Activated CD8-positive, alpha-beta memory T cell treated with anti-CD3 and anti-CD28 coated beads, Interleukin-2, amount 50 U/mL, for 24 hours (primary cell): ENCODE data around the gene PATL1.
"Not testable (repeated sequence)": the region's sequence is repeated elsewhere in the genome, so short reads cannot be mapped to it uniquely, and the experiment has no call there.

Source experiments
- DNase-seq: peaks from one replicate; pipeline ENCODE4 v3.0.0-alpha.2; 2020; ENCODE audit errors: extremely low read depth

PATL1 gene, protein sequence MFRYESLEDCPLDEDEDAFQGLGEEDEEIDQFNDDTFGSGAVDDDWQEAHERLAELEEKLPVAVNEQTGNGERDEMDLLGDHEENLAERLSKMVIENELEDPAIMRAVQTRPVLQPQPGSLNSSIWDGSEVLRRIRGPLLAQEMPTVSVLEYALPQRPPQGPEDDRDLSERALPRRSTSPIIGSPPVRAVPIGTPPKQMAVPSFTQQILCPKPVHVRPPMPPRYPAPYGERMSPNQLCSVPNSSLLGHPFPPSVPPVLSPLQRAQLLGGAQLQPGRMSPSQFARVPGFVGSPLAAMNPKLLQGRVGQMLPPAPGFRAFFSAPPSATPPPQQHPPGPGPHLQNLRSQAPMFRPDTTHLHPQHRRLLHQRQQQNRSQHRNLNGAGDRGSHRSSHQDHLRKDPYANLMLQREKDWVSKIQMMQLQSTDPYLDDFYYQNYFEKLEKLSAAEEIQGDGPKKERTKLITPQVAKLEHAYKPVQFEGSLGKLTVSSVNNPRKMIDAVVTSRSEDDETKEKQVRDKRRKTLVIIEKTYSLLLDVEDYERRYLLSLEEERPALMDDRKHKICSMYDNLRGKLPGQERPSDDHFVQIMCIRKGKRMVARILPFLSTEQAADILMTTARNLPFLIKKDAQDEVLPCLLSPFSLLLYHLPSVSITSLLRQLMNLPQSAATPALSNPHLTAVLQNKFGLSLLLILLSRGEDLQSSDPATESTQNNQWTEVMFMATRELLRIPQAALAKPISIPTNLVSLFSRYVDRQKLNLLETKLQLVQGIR

DNA sequence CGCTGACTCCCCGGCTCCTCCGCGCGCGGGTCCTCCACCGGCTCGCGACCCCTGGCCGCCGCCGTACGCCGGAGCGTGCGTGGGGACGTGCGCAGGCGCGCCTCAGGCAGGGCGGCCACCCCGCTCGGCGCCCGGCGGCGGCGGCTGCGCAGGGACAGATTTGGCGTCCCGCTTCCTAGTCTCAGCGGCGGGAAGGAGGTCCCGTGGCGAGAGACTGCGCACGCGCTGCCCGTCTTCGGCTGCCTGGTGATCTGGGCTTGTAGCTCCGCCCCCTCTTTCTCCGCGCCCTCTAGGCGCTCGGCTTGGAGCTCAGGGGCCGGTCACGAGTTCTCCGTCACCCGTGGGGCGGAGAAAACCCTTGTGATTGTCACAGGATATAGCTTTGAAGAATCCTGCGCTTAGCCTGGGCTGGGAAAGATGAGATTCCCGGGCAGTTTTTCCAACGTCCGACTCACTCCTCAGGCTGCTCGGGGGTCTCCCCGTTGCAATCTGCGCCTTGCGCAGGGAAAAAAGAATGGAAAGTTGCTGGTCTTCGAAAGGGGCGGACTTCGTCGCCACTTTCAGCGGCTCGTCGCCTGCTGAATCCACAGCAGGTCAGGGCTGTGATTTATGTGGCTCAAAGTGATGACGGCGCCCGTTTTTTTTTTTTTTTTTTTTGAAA, at the start of gene PATL1:
Gene PATL1, minus strand, starts transcription at position 88 of the 661 bp plus-strand sequence. CDS start 142 bp downstream, outside the sequence.
- peak; percentile 98 for DNase-seq

DNA sequence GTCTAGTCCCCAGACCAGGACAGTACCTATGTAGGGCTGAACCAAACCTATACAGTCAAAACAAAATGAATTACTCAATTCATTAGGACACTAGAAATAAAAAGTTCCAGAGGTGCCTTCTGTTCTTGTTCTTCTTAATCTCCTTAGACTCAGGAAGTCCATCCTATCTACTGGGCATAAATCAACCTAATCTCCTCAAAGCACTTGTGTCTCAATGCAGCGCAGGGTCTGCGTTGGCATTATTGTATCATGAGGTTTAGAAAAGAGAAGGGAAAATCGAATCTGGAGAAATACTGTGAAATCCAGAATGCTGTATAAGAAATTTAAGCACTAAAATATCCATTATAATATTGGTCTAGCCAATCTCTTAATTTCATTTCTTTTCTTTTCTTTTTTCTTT, 47.2 kb upstream of the PATL1 start:
- no peak for DNase-seq

DNA sequence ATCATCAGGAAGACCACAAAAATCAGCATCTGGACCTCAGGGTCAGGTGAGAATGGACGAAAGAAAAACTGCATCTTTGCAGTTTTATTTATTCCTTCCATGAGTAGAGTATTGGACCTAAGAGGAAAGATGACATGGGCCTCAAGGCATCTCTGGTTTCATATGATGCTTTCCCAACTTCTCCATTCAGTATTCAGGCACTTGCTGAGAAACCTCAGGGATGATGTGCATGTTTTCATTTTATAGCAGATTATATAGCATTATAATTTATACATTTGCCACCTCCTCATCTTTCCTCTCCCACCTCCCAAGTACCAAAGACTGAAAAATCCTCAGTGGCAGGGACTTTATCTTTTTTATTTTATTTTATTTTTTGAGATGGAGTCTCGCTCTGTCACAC, 44.9 kb upstream of the PATL1 start, which contains the start of gene OR10V1:
Gene OR10V1, minus strand, starts transcription at position 101 of the 400 bp plus-strand sequence. Its CDS starts 0 bp downstream, at position 101.
- no peak for DNase-seq

DNA sequence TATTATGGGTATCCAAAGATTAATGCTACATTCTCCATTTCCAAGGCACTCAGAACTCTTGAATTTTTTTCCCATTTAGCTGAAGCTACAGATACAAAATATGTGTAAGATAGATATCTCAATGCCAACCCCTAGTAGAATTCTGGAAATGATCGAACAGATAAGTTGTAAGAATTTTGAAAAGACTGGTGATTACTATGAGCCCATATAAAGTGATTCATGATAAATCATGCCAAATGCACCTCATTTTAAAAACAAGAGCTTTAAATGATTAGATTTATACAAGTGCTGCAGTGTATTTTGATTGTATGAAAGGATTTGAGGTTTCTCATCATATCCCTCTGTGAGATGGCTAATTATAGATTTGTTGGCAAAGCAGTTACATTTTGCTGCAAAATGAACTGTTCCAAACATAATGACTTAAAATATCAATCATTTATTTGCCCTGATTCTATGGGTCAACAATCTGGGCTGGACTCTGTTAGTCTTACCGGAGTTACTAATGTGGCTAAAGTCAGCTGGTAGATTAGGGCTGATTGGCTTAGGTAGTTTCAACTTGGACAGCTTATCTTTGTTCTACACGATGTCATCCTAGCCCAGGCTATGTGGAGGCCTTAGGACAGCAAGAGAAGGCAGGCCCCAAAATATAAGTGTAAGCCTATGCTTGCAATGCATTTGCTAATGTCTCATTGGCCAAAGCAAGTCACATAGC, 41.5 kb upstream of the PATL1 start:
- no peak for DNase-seq

DNA sequence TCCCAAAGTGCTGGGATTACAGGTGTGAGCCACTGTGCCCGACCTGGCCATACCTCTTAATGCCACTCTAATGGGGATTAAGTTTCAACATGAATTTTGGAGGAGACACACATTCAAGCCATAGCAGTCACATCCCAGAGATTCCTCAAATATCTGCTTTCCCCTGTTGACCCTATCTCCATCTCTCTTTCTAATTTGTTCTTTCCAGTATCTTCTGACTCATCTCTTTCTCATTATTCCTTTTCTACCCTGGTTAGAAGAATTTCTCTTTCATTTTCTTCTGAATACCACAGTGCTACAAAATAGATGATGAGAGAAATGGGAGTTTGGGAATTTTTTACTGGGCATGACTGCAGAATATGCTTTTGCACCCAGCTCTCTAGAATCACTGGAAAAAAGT, 39.7 kb upstream of the PATL1 start:
- DNase-seq = no peak

DNA sequence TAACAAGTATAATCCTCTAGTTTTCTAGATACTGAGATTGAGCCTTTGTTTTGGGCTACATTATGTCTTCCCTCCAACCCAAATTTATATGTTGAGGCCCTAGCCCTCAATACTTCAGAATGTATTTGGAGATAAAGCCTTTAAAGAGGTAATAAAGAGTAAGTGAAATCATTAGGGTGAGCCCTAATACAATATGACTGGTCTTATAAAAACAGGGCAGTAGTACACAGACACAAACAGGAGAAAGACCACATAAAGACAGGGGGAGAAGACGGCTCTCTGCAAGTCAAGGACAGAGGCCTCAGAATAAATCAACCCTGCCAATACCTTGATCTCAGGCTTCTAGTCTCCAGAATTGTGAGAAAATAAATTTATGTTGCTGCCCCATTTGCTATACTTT, 38.5 kb upstream of the PATL1 start:
- DNase-seq = no peak

DNA sequence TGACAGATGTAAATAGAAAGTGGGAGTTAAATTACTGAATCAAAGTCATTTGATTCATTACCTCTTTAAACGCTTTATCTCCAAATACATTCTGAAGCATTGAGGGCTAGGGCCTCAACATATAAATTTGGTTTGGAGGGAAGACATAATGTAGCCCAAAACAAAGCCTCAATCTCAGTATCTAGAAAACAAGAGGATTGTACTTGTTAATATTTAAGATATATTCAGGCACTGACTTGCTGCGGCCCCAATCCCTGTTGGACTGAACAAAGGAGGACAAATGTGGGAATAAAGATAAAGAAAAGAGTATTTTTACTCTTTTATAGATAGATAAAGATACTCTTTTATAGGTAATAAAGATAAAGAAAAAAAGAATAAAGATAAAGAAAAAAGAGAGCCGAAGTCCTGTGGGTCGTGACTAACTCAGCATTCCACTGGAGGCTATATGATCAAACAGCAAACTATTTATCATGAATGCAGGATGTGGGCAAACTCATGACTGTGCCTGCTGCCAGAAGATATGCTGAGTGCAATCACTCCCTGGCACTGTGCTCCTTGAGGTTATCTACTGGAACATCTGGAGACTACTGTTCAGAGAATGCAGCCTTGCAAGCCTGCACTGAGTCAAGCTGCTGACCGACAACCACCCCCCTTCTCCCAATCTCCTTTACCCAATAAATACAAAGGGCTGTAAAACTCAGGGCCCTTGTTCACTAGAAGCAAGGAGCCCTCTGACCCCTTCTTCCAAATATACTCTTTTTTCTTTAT, 37.9 kb upstream of the PATL1 start:
- no peak for DNase-seq

DNA sequence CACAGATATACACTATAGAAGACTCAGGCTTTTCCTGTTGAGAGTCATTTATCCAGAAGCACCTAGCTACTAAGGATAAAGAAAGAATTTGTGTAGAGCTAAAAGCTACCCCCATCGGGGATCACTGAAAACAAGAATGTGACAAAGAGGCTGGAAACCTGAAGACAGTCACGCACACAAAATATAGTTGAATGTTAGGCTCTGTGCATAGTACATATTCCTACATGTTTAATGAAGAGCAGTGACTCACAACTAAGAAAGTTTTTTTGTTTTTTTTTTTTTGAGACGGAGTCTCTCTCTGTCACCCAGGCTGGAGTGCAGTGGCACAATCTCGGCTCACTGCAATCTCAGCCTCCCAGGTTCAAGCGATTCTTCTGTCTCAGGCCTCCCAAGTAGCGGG, 36.5 kb upstream of the PATL1 start:
- no peak for DNase-seq

DNA sequence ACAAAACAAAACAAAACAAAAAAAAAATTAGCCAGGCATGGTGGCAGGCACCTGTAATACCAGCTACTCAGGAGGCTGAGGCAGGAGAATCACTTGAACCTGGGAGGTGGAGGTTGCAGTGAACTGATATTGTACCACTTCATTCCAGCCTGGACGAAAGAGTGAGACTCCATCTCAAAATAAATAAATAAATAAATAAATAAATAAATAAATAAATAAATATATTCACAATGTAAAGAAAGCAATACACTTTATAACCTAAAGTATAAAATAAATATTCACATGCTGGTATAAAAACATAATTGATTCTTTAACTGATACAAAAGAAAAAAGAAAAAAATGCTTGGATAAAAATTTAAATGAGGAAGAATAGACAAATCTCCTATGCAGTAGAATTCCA, 34.7 kb upstream of the PATL1 start:
- DNase-seq = not testable (repeated sequence)

DNA sequence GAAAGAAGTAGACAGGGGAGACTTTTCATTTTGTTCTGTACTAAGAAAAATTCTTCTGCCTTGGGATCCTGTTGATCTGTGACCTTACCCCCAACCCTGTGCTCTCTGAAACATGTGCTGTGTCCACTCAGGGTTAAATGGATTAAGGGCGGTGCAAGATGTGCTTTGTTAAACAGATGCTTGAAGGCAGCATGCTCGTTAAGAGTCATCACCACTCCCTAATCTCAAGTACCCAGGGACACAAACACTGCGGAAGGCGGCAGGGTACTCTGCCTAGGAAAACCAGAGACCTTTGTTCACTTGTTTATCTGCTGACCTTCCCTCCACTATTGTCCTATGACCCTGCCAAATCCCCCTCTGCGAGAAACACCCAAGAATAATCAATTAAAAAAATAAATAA, 31.3 kb upstream of the PATL1 start:
- DNase-seq = not testable (repeated sequence)

DNA sequence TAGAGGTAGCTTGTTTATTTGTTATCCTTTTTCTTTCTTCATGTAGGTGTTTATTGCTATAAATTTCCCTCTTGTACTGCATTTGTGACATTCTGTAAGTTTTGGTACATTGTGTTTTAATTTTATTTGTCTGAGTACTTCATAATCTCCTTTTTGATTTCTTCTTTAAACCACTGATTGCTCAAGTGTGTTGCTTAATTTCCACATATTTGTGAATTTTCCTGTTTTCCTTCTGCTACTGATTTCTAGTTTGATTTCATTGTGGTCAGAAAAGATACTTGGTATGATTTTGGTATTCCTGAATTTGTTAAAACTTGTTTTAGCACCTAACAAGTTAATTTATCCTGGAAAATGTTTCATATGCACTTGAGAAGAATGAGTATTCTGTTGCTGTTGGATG, 29.7 kb upstream of the PATL1 start:
- no peak for DNase-seq

DNA sequence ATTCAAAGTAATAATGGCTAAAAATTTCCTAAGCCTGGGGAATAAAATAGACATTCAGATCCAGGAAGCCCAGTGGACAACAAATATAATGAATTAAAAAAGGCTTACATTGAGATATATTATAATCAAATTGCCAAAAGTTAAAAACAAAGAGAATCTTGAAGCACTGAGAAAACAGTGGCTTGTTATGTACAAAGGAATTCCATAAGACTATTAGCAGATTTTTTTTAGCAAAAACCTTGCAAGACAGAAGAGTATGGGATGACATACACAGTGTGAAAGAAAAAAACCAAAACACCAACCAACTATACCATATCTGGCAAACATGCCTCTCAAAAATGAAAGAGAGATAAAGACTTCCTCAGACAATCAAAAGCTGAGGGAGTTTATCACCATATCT, 24.1 kb upstream of the PATL1 start:
- no peak for DNase-seq

DNA sequence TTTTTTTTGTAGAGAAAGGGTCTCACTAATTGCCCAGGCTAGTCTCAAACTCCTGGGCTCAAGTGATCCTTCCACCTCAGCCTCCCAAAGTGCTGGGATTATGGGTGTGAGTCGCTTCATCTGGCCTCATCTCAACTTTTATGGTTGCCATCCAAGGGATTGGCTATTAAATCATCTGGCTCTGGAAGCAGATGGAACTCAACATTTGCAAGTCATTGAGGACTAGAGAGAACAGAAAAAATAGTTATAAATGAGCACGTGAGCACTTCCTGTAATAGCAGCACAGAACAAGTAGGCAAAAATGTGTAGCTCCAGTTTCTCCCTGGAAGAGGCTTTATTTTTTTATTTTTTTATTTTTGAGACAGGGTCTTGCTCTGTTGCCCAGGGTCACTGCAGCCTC, 22.3 kb upstream of the PATL1 start:
- no peak for DNase-seq

DNA sequence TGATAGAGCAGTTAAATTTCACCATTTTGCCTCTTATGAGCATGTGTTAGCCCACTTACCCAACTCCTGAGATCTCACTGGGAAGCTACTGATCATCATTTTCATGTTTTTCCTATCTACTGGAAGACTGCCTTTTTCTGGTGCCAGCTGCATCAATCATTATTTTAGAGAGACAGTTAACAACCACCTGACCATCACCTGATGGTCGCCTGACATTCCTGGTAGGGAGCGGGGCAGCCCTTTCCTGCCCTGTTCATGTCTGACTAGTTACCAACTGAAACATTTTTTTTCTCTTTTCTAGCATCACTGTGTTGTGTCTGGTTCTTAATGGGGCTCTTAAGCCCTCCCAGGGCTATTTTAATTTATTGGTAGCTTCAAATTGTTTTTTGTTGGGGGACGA, 20.2 kb upstream of the PATL1 start:
- no peak for DNase-seq

DNA sequence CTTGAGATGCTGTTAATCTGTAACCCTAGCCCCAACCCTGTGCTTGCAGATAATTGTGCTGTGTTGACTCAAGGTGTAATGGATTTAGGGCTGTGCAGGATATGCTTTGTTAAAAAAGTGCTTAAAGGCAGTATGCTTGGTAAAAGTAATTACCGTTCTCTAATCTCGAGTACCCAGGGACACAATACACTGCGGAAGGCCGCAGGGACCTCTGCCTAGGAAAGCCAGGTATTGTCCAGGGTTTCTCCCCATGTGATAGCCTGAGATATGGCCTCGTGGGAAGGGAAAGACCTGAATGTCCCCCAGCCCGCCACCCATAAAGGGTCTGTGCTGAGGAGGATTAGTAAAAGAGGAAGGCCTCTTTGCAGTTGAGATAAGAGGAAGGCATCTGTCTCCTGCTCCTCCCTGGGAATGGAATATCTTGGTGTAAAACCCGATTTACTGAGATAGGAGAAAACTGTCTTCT, 12.5 kb upstream of the PATL1 start:
- not testable (repeated sequence) for DNase-seq

DNA sequence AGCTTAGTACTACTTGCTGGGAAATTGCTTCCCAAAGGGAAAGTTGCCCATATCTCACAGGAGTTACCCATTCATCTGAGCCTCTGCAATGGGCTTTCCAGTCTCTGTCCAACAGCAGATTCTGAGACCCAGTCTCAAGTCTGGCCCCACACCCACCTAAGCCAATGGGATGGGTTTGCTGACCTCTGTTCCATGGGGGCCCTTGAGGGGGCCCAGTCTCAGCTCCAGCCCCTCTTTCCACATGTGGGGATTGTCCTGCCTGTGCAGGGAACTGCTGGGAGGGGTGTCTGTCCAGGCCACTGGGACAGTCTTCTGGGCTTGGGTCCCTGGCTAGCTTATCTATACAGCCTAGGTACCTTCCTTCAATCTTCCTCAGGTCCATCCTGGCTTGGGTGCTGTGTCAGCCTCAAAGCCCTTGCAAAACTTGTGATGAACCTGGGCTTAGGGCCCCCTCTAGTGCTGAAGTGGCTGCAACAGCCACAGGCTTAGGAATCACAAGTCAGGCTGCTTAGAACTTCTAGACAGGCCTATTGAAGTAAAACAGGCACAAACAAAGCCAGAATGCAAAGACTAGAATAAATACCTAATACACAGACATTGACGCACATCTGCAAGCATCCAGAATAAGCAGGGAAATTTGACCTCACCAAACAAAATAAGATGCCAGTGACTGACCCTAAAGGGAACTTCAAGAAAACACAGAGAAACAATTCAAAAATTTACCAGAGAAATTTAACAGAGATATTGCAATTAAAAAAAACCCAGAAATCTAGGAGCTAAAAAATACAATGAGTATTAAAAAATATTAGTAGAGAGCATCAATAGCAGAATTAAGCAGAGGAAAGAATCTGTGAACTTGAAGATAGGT, 11.7 kb upstream of the PATL1 start:
- DNase-seq = peak; percentile 17

DNA sequence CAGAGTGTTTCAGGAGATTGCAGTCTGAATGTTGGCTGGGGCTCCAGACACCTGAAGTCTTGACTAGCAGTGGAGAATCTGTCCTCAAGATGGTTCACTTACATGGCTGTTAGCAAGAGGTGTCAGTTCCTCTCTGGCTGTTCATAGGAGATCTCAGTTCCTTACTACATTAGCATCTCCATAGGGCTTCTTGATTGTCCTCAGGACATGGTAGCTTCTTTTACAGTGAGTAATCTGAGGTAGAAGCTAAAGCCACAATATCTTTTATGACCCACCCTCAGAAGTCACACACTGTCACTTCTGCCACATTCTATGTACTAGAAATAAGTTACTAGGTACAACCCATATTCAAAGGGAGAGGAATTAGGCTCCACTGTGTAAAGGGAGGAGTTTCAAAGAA, 10.5 kb upstream of the PATL1 start:
- no peak for DNase-seq

DNA sequence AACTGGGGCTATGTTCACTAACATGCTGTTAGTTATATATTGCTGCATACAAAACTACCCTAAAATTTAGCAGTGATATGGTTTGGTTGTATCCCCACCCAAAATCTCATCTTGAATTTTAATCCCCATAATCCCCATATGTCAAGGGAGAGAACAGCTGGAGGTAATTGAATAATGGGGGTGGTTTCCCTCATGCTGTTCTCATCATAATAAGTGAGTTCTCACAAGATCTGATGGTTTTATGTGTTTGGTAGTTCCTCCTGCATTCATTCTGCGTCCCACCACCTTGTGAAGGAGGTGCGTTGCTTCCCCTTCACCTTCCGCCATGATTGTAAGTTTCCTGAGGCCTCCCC, 10.0 kb upstream of the PATL1 start:
- no peak for DNase-seq

DNA sequence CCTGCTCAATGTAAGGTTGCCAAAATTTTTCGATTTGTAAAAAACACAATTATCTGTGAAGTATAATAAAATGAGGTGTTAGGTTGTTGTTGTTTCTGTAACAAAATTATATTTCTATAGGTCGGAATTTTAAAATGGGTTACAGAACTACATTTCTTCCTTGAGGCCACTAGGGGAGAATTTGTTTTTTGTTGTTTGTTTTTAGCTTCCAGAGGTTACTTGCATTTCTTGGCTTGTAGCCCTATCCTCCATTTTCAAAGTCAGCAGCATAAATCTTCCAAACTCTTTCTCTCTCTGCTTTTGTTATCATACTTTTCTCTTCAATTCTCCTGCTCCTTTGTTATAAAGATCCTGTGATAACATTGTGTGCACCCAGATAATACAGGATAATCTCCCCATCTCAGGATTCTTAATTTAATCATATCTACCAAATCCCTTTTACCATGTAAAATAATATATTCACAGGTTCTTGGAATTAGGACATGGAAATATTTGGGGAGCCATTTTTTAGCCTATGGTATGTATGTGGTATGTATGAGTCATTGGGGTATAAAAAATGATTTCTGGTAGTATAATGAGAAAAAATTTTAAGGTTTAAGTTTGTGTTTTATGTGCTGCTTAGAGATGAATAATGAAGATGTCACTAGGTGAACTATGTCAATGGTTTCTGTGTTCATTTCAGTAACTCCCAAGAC, 9.4 kb upstream of the PATL1 start:
- no peak for DNase-seq
